GM21526 (cell line): ENCODE results near the gene PIGQ.
"Not testable (repeated sequence)": the region's sequence is repeated elsewhere in the genome, so short reads cannot be mapped to it uniquely, and the experiment has no call there.

ENCODE experiments used
- ATAC-seq: cut with Tn5 transposase; IDR thresholded peaks from one replicate; pipeline ENCODE4 v1.9.1; 2021; ENCODE audit warnings: moderate library complexity; ENCODE audit not compliant: unreplicated experiment, low FRiP score

Gene PIGQ

DNA sequence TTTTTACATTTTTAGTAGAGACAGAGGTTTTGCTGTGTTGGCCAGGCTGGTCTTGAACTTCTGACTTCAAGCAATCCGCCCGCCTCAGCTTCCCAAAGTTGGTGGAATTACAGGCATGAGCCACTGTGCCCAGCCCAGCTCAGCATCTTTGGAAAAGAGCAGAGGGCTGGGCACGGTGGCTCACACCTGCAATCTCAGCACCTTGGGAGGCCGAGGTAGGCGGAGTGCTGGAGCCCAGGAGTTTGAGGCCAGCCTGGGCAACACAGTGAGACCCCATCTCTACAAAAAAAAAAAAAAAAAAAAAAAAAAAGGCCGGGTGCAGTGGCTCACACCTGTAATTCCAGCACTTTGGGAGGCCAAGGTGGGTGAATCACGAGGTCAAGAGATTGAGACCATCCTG lies 27.9 kb downstream of the PIGQ start:
- ATAC-seq: not testable (repeated sequence)

DNA sequence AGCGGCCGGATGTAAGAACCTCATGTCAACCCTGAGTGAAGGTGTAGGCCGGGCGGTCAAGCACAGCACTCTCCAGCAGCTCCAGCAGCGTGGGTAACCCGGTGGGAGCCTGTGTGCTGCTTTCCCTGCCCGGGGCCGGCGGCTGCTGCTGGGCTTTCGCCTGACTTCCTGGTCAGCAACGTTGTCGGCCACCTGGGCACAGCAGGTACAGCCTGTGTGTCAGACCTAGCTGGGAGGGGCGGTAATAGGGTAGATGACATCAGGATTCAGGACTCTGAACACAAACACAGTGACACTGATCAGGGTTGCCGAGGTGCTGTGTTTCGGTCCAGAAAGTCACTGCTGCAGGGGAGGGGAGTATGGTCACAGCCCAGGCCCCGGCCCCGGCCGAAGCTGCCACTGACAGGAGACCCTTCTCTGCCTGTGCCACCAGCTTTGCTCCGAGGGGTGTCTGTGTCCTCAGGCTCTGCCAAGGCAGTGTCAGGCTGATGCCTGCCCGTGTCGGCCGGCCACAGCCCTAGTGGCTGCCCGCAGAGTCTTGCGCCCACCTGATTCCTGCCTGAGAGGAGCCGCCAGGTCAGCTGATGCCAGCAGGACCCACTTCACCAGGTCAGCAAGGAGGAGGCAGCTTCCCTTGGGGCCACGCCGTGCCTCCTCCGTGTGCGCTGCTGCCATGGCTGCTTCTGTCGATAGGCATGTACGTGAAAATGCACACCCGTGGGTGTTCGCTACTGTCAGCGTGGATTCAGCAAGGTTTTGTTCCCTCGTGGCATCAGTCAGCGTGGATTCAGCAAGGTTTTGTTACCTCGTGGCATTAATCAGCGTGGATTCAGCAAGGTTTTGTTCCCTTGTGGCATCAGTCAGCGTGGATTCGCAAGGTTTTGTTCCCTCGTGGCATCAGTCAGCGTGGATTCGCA lies 29.3 kb downstream of the PIGQ start:
- no peak for ATAC-seq

DNA sequence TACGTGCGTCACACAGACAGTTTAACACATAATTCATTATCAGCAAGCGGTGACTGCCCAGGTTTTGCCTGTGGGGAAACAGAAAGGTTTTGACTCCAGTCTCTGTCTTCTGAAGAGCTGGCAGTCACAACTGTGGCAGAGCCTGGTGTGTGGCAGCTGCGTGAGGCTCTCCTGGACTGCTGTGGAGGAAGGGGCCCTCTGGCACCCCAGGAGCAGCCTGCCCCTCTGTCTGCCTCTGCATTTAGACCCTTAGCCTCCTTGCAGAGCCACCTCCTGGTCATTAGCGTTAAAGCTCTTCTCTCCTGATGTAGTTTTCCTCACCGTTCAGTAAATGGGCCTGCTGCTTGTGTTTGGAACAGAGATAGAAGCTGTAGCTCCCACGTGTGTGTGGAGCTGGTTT lies 31.0 kb downstream of the PIGQ start:
- no peak for ATAC-seq

DNA sequence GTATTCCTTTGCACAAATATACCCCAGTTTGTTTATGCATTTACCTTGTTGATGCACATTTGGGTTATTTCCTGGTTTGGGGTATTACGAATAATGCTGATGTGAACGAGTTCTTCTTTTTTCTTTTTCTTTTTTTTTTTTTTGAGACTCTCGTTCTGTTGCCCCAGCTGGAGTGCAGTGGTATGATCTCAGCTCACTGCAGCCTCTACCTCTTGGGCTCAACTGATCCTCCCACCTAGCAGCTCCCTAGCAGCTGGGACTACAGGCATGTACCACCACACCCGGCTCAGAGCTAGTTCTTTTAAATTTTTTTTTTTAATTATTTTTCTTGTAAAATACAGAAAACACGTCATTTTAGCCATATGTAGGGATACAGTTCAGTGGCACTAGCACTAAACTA lies 34.2 kb downstream of the PIGQ start:
- no peak for ATAC-seq

DNA sequence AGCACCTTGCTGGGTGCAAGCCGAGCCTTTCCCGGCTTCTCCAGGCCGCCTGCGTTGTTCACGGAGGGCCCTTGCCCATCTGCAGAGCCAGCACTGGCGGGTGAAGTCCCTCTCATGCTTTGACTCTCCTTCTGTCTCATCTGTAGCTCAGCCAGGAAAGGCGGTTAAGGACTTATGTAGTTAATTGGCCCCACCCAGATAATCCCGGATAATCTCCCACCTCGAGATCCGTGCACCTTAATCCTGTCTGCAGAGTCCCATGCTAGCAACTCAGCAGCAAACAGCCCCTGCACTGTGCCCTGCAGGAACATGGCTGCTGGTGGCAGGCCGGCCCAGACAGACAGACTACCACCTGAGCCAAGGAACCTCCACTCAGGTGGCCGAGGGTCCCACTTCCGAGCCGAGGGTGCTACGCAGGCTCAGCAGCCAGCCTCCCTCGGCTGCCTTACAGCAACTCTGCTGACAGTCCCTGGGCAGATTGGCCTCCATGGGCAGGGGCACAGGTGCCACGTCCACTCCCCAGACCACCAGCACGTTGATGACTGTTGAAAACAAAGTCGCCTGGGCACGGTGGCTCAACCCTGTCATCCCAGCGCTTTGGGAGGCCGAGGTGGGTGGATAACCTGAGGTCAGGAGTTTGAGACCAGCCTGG lies 37.0 kb downstream of the PIGQ start:
- ATAC-seq: no peak

DNA sequence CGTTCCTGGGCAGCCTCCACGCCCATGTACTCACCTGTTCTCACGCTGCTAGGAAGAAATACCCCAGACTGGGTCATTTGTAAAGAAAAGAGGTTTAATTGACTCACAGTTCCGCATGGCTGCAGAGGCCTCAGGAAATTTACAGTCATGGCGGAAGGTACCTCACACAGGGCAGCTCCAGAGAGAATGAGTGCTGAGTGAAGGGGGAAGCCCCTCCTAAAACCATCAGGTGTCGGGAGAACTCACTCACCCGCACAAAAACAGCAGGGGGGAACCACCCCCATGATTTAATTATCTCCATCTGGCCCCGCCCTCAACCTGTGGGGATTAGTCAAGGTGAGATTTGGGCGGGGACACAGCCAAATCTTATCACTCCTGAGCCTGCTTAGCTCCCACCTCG lies 38.3 kb downstream of the PIGQ start:
- ATAC-seq: no peak

DNA sequence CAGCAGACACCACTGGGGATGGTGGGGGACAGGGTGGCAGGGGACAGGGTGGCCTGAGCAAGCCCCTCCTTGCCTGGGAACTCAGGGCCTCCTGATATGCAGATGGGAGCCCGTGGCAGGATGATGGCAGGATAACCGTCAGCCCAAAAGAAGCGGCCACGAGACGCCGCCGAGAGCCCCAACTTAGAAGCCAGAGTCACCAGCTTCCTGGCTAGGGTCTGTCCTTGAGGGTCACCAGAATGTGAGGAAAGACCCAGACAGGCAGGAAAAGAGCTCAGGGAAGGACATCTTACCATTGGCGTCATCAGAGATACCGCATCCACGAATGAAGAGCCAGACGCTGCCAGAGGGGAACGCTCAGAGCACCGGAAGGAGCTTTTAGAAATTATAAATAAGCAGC lies 39.5 kb downstream of the PIGQ start:
- no peak for ATAC-seq

DNA sequence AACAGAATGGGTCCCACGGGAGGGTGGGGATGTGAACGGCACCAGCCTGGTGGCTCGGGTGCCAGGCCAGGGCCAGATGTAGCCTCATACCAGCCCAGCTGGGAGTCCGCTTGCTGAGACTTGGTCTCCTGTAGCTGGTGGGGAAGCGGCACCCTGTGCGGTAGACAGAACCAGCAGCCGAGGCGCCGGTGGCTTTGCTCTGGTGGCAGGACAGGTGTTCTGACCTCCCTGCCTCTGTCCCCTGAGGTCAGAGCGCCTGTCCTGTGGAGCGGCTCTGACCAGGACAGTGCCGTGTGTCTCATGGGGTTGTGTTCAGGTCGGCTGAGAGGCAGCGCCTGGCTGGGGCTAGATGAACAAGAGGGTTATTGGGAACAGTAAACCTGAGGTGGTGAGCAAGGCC lies 40.2 kb downstream of the PIGQ start:
- ATAC-seq: no peak

DNA sequence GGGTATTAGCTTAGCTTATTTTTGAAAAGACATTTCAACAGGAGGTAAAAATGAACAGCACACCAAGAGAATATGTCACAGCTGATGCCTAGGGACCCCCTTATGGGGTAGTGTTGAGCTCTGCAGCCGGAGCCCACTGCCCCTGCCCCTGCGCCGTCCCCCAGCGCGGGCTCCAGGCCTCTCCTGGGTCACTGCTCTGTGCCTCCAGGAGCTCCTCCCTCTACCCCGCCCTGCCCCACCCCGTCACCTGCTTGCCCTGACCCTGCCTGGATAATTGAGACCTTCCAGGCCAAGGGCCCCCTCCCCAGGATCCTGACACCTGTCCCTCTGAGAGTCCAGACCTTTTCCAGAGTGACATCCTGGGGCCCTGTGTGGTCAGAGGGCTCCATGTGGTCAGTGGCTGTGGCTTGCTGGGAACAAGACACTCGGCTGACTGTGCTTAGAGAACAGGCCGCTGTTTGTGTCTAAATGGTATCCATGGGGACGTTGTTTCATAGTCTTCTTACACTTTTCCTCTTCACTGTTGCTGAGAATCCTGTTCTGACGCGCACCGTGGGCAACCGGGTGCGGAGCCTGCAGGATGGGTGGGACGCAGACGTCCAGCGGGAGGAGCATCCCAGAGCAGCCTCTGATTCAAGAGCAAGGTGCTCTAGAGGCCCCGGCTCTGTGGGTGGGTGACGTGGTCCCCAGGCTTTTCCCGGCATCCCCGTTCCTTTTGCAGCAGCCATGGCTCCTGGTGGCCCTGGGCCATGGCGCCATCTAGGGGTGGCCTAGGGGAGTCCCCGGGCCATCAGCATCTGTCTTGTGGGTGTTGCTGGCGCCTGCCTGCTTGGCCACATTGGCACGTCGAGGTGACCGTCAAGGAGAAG lies 41.0 kb downstream of the PIGQ start:
- ATAC-seq: no peak

DNA sequence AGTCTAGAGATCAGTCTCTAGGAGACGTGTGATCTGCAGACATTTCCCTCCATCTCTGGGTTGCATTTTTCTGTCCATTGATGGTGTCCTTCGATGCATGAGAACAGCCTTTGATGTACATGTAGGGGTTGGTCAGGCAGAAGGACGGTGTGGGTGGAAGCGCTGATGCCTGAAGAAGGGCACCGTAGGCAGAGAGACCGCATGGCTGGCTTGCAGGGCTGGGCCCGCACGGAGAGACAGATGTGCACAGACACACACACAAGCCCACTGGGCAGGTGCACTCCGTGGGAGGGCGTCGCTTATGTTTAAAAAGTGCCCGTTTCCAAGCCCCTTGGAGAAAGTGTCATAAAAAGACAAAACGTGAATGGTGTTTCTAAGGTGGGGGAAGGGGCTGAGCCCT lies 45.4 kb downstream of the PIGQ start:
- no peak for ATAC-seq

DNA sequence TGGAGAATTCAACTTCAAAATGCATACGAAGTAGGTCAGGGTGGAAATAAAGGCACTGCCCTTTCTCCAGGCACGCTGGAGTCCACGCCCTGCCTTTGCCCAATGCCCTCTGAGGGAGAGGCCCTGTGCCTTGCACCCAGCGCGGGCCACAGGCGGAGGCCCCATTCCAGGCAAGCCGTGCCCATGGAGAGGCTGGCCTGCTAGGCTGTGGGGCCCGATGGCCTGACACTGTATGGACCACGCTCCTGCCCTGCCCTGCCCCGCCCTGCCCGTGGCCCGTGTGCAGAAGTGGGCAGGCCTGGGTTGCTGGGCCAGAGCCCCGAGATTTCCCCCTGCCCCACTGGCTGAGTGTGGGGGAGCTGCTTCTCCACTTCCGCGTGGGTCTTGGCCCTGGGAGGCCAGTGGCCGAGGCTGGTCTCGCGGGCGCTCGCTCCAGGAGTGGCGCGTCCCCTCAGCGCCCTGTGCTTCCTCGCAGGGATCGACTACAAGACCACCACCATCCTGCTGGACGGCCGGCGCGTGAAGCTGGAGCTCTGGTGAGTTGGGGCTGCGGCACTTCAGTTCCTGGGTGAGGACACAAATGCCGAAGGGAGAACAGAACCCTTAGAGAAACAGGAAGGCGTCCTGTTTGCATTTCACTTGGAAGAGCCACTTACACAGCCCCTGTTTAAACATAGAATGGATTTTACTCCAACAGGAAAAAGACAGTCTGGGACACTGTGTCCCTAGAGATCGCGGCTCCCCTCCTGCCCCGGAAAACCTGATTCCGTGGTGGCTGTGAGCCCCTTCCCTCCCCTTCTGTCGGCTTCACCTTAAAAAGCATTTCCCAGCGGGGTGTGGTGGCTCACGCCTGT lies 47.2 kb downstream of the PIGQ start:
- no peak for ATAC-seq

DNA sequence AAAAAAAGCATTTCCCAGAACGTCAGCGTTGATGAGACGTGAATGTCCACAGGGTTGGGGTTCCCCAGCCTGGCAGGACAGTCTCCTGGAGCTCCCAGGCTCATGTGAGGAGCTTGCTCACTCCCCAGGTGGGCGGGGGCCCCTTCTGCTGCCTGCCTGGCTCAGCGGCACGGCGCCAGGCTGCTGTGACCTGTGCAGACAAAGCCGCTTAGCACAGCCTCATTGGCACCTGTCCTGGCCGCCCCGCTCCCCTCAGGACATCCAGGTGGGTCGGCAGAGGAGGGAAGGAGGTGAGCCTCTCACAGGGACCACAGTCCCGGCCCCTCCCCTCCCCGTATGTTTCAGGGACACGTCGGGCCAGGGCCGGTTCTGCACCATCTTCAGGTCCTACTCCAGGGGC lies 48.1 kb downstream of the PIGQ start:
- no peak for ATAC-seq

DNA sequence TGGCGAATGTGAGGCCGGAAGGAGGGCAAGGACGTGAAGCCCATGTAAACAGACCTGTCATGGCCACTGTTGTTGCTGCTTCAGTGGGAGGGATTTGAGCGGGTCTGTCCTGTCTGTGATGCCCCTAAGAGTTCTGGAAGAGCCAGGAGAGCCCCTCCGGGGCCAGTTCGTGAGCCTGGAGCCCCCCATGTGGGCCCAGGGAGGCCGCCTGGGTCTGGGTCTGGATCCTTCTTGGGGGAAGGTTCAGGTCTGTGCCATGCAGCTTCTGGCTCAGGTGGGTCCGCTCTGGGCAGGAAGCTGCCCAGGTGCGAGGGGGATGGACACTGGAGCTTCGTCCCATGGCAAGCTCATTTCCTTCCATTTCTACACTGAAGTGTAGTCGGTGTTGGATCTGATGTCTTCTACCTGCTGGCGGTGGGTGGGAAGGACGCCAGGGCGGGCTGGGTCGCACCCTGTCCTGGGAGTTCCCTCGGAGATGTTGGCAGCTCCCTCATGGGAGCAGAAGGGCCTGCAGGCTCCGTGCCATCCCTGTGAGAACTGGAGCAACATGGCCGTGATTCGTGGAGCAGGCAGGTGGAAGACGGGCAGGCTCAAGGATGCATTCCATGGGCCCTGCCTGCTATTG lies 49.8 kb downstream of the PIGQ start:
- no peak for ATAC-seq

DNA sequence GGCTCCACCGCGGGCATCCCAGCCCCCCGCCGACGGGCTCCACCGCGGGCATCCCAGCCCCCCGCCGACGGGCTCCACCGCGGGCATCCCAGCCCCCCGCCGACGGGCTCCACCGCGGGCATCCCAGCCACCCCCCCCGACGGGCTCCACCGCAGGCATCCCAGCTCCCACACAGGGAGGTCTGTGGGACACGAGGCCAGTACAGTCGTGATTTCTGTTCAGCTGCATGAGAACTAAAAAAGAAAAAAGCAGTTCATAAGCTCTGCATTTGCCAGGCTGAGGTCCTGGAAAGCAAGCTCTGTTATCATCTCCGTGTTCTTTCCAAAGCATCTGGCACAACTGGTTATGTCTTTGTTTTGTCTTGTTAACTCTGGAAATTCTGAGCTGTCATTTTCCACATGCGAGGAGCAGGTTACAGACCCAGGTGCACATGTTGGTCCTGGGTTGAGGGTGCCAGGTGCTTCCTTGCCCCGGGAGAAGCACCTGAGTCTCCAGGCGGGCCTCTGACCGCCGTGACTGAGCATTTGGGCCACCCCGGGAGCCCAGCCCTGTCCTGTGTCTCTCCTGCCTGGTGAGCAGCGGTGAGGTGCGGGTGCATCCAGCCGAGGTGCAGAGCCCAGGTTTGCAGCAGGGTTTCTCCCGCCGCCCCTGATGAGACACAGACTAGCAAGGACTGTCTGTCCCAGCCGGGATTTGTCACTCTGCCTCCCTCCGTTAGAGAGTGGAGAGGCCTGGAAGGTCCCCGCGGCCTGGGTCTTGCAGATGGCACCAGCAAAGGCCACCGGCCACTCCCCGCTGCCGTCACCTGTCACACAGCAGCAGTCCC lies 51.1 kb downstream of the PIGQ start:
- ATAC-seq: no peak

DNA sequence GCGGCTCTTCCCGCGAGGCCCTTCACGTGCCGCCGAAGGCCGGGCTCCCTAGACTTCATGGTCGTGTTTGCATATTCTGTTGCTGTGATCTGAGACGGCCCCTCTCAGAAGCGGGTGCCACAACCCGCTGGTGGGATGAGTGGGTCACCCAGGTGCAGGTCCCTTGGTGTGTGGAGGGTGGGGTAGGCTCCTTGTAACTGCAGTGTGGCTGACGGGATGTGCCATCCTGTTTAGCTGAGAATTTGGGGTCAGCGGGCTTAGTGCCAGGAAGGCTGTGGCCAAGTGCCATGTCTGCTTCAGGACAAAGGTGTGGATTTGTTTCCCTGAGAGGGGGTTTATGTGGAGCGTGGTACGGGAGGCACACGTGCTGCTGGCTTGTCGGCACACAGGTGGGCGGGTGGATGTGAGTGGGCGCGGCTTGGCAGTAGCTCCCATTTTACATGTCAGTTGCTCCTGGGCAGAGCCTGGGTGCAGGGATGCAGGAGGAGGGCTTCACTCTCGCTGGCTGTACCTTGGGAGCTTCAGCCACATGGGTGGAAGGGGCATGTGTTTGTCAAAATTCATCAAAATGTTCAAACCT lies 51.8 kb downstream of the PIGQ start:
- no peak for ATAC-seq

DNA sequence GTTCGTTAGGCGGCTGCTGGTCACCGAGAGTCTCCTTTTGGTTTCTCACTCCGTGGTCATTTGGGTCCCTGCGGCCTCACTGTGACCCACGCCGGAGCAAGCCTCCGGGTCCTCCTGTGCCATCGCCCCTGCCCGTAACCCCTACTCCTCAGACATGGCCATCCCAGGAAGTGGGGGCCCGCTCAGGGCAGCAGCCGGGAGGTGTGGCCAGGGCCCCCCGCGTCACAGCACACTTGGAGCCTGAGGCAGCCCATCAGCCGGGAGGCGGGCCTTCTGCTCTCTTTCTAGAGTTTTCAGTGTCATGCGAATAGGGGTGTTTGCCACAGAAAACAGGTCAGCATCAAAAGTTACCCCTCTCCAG lies 53.1 kb downstream of the PIGQ start:
- no peak for ATAC-seq

DNA sequence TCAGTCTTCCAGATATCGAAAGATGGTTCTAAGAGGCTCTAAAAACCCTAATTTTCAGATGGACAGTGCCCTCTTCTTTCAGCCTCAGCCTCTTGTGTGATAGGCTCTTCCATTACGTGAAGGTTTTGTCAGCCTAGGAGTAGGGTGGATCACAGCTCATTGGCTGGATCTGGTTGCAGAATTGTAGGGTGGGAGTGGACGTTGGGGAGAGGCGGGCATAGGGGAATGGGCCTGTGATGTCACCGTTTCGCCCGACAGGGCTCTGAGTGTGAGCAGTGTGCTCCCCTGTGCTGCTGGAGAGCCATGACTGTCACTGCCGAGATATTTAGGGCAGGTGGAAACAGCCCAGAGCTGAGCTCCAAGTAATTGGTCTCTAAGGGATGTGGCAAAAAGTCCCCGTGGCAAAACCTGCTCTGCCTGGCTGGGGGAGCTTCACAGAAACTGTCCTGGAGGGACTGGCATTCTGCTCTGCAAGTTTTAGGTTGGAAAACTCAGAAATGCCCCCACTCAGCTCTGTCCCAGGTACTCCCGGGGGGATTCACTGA lies 54.8 kb downstream of the PIGQ start:
- no peak for ATAC-seq
